Endothelial cell of umbilical vein (primary cell): ENCODE measurements around the gene LAX1. TPM values are rescaled to one million over a fixed set of nuclear protein-coding genes. Genes with fewer than 3 reads are reported as not detected.

ENCODE experiments used
- BruUV-seq: library from RNA; stranded (reverse); fragments of 400-500 nt; replicated peaks from 2 replicates; lab custom pipeline; 2021; lab: Mats Ljungman, UMichigan
- CTCF ChIA-PET: fragments of 300-600, 350-600 bp; sonication (Branson Sonifier 250); formaldehyde crosslinking; loops from one replicate; lab custom pipeline; 2021; ENCODE audit warnings: antibody characterized with exemption, inconsistent platforms; lab: Charles Lee
- POLR2A ChIA-PET: fragments of 300-600, 350-600 bp; sonication (Branson Sonifier 250); formaldehyde crosslinking; loops from one replicate; lab custom pipeline; 2021; ENCODE audit warnings: antibody characterized with exemption, inconsistent platforms; lab: Charles Lee
- DNase-seq: peaks from one replicate; pipeline ENCODE4 v3.0.0-alpha.2; 2011; ENCODE audit warnings: low read depth, low spot score
- FAIRE-seq: peaks from 2 replicates; lab custom pipeline; 2011; peaks lifted over from hg19 to GRCh38; lab: Jason Lieb, UNC
- H2AFZ ChIP-seq: 2 replicates; pipeline ENCODE4 v1.6.0; 2012; ENCODE audit warnings: low read depth, low read length, control low read depth, inconsistent platforms
- H3K27ac ChIP-seq: 2 replicates; pipeline ENCODE4 v1.5.1; 2011; ENCODE audit warnings: low read depth, mild to moderate bottlenecking, control low read depth, low read length, moderate library complexity; ENCODE audit not compliant: insufficient read depth
- H3K27me3 ChIP-seq, 2 experiments: 2 replicates each; pipeline versions ENCODE4 v1.6.0 to v1.6.1; 2011; ENCODE audit warnings: low read length in 2 of 2, mixed read lengths in 1 of 2; ENCODE audit not compliant: control insufficient read depth in 2 of 2, insufficient read depth in 2 of 2
- H3K36me3 ChIP-seq, 2 experiments: 2 replicates in 1 of 2; 3 replicates in 1 of 2; pipeline ENCODE4 v1.5.1; 2011; ENCODE audit warnings: low read length in 2 of 2, mild to moderate bottlenecking in 1 of 2, moderate library complexity in 1 of 2; ENCODE audit not compliant: control insufficient read depth in 2 of 2, insufficient read depth in 2 of 2; ENCODE audit errors: extremely low read depth in 1 of 2
- H3K4me1 ChIP-seq: 3 replicates; pipeline ENCODE4 v1.5.1; 2011; ENCODE audit warnings: mild to moderate bottlenecking, low read length; ENCODE audit not compliant: control insufficient read depth, insufficient read depth; ENCODE audit errors: extremely low read depth
- H3K4me2 ChIP-seq: 2 replicates; pipeline ENCODE4 v1.6.1; 2011; ENCODE audit warnings: low read length, control low read depth, mixed read lengths; ENCODE audit not compliant: insufficient read depth
- H3K4me3 ChIP-seq, 3 experiments: fragments of 200-600 bp in 1 of 3; sonication (generic), shearing (Covaris generic) in 1 of 3; replicated peaks in 1 of 3; 2 replicates each; pipeline ENCODE4 v1.5.1; 2011 to 2016; ENCODE audit warnings: control low read depth in 3 of 3, low read length in 3 of 3, mild to moderate bottlenecking in 2 of 3, inconsistent platforms in 1 of 3, low read depth in 1 of 3, moderate library complexity in 1 of 3; ENCODE audit not compliant: insufficient read depth in 1 of 3
- H3K79me2 ChIP-seq: 2 replicates; pipeline ENCODE4 v1.6.0; 2012; ENCODE audit warnings: low read length, inconsistent platforms; ENCODE audit not compliant: control insufficient read depth, insufficient read depth
- H3K9ac ChIP-seq: replicated peaks from 2 replicates; pipeline ENCODE3; 2011; ENCODE audit warnings: low read length, control low read depth; ENCODE audit not compliant: insufficient read depth; ENCODE audit errors: extremely low read depth
- H3K9me1 ChIP-seq: replicated peaks from 3 replicates; pipeline ENCODE4 v1.6.0; 2011; ENCODE audit warnings: mild to moderate bottlenecking, low read length; ENCODE audit not compliant: control insufficient read depth, insufficient read depth; ENCODE audit errors: extremely low read depth
- H3K9me3 ChIP-seq: replicated peaks from 2 replicates; pipeline ENCODE4 v1.5.1; 2012; ENCODE audit warnings: low read length, inconsistent platforms; ENCODE audit not compliant: control insufficient read depth, insufficient read depth
- H4K20me1 ChIP-seq: replicated peaks from 2 replicates; pipeline ENCODE3; 2011; ENCODE audit warnings: mild to moderate bottlenecking, low read length; ENCODE audit not compliant: control insufficient read depth, insufficient read depth; ENCODE audit errors: extremely low read depth
- CTCF ChIP-seq, 2 donors: IDR thresholded peaks; 1 replicate in 1 of 2; 2 replicates in 1 of 2; pipeline ENCODE4 v1.5.1; 2011; ENCODE audit warnings: low read length in 2 of 2, mild to moderate bottlenecking in 2 of 2, moderate library complexity in 2 of 2, control low read depth in 1 of 2, inconsistent platforms in 1 of 2, low read depth in 1 of 2; ENCODE audit not compliant: insufficient read depth in 1 of 2; ENCODE audit errors: extremely low read depth in 1 of 2
- EZH2 ChIP-seq: IDR thresholded peaks from 2 replicates; pipeline ENCODE4 v1.6.1; 2012; ENCODE audit warnings: borderline replicate concordance, low read depth, mild to moderate bottlenecking, moderate library complexity, low read length, inconsistent platforms; ENCODE audit not compliant: severe bottlenecking
- FOS ChIP-seq: IDR thresholded peaks from 2 replicates; pipeline ENCODE4 v1.6.1; 2011; ENCODE audit warnings: mild to moderate bottlenecking, low read length, moderate library complexity, borderline replicate concordance; ENCODE audit not compliant: insufficient read depth
- GATA2 ChIP-seq: IDR thresholded peaks from 2 replicates; pipeline ENCODE4 v1.7.0; 2011; ENCODE audit warnings: low read depth, mild to moderate bottlenecking, moderate library complexity, mixed read lengths, low read length; ENCODE audit not compliant: insufficient read length, insufficient read depth
- JUN ChIP-seq: IDR thresholded peaks from 2 replicates; pipeline ENCODE4 v1.6.1; 2011; ENCODE audit warnings: borderline replicate concordance, low read depth; ENCODE audit not compliant: insufficient read length, insufficient read depth
- MAX ChIP-seq: IDR thresholded peaks from 2 replicates; pipeline ENCODE4 v1.6.1; 2011; ENCODE audit not compliant: insufficient read depth, insufficient read length
- MYC ChIP-seq: IDR thresholded peaks from one replicate; pipeline ENCODE4 v1.6.1; 2011; ENCODE audit warnings: mild to moderate bottlenecking, low read depth, low read length
- POLR2A ChIP-seq: IDR thresholded peaks from 2 replicates; pipeline ENCODE4 v1.6.1; 2012; ENCODE audit warnings: low read depth, mild to moderate bottlenecking, control low read depth, low read length
- POLR2AphosphoS5 ChIP-seq: IDR thresholded peaks from 2 replicates; pipeline ENCODE4 v1.6.1; 2012; ENCODE audit warnings: low read depth, mild to moderate bottlenecking, control low read depth, low read length, moderate library complexity; ENCODE audit not compliant: insufficient read depth
- dilution Hi-C: fragments of 300-500 bp; cut with MboI; formaldehyde crosslinking; loops from one replicate; pipeline ENCODE4 v1.15.0; 2019; ENCODE audit warnings: low sequenced_read_pairs; ENCODE audit not compliant: extremely low pct_ligation_motif_present
- intact Hi-C: fragments of 100-400 bp; cut with micrococcal nuclease; formaldehyde crosslinking; loops from one replicate; pipeline ENCODE4 v1.10.0; 2022
- polyA plus RNA-seq, 4 experiments: library from polyadenylated mRNA; depleted of rRNA in 3 of 4; stranded (reverse) in 3 of 4; unstranded in 1 of 4; fragments of >200 nt; gene quantifications; 2 replicates each; pipeline versions ENCODE4 v1.2.1 to v1.2.3, GENCODE V29; 2011 to 2012; ENCODE audit warnings: missing spikeins in 1 of 4
- total RNA-seq: library from RNA; stranded (reverse); gene quantifications from 2 replicates; pipeline ENCODE4 v1.2.3, GENCODE V29; 2021

Gene LAX1
- total and polyA plus RNA-seq, 2 donors (not counting 3 experiments of a cell fraction or from before 2014, with no cell fraction given) = not detected

- no peaks in the 10 kb centered on the region for H4K20me1 ChIP-seq
- ChIA-PET POLR2A (no interaction called here), CTCF (no interaction called here)
- H3K36me3 ChIP-seq = no peaks in the 10 kb centered on the region
- no peaks in the 10 kb centered on the region for H3K9me3 ChIP-seq
- dilution Hi-C loops (no loop called here), intact Hi-C loops (no loop called here)
- H3K4me1 ChIP-seq = peaks cover 3% of the 10 kb centered on the region
- no peak overlapping the region for H3K4me2 ChIP-seq
- no peak overlapping the region for H3K4me3 ChIP-seq
- H3K27ac ChIP-seq = no peak overlapping the region
- TF ChIP-seq EZH2 = no peak
- no peak for TF ChIP-seq POLR2AphosphoS5
- TF ChIP-seq JUN = no peak
- no peak for TF ChIP-seq FOS
- TF ChIP-seq CTCF (IDR thresholded peaks at IDR 0.05; ENCODE audit: extremely low read depth in 1 of 2, insufficient read depth in 1 of 2, low read depth in 1 of 2, low read length in 2 of 2) = no peak
- DNase-seq (no peak), FAIRE-seq (no peak)
- H2AFZ ChIP-seq = no peak overlapping the region
- H3K27me3 ChIP-seq = peaks cover 0 to 2% of the 10 kb centered on the region in 2 experiments
- H3K79me2 ChIP-seq = no peaks in the 10 kb centered on the region
- no peak overlapping the region for H3K9ac ChIP-seq
- H3K9me1 ChIP-seq = no peaks in the 10 kb centered on the region
- BruUV-seq = no TSS peak
Measured at GRCh38 chr1:203781962-203782361, 17.0 kb downstream of the LAX1 start.

GRCh38 chr1:203789966-203790365 is 25.0 kb downstream of the LAX1 start:
- Histone ChIP-seq H3K27ac (no peak overlapping the region), H3K36me3 (no peaks in the 10 kb centered on the region), H3K9me3 (no peaks in the 10 kb centered on the region), H4K20me1 (no peaks in the 10 kb centered on the region), H3K9me1 (no peaks in the 10 kb centered on the region), H3K9ac (no peak overlapping the region), H3K4me2 (no peak overlapping the region), H3K4me1 (peaks cover 1% of the 10 kb centered on the region), H3K27me3 (no peaks in the 10 kb centered on the region), H3K79me2 (no peaks in the 10 kb centered on the region), H3K4me3 (no peak overlapping the region), H2AFZ (no peak overlapping the region)
- intact Hi-C loops (no loop called here), dilution Hi-C loops (no loop called here)
- no peak for DNase-seq
- POLR2A ChIA-PET = no interaction called here
- BruUV-seq = no TSS peak
- no peak for TF ChIP-seq MYC
- TF ChIP-seq CTCF (IDR thresholded peaks at IDR 0.05; ENCODE audit: extremely low read depth in 1 of 2, insufficient read depth in 1 of 2, low read depth in 1 of 2, low read length in 2 of 2) = no peak
- no peak for TF ChIP-seq EZH2
- no peak for TF ChIP-seq MAX
- no peak for TF ChIP-seq POLR2A
- no peak for TF ChIP-seq GATA2
- no peak for TF ChIP-seq POLR2AphosphoS5
- no peak for TF ChIP-seq JUN
- no peak for TF ChIP-seq FOS
- FAIRE-seq = no peak
- CTCF ChIA-PET = interaction anchor here (0.6 to 1.4 kb wide), 3 partner anchors 12 to 194 kb away, joined by 3 to 4 read pairs (median 3); no protein-coding TSS in a partner anchor
